ENCODE measurements around the gene TTLL11. TPM values are rescaled to one million over a fixed set of nuclear protein-coding genes. Genes with fewer than 3 reads are reported as not detected.

Gene TTLL11
- total and polyA plus RNA-seq, 2 experiments from 2014 or later, result 5.1 to 6.3 TPM

- Histone ChIP-seq H3K27me3 (replicated peaks; ENCODE audit: insufficient read depth) (no peaks in the 10 kb centered on the region), H3K9ac (no peak overlapping the region), H3K4me1 (ENCODE audit: insufficient read depth) (peaks cover 11% of the 10 kb centered on the region), H3K79me2 (ENCODE audit: insufficient read depth) (no peaks in the 10 kb centered on the region), H4K20me1 (ENCODE audit: insufficient read depth) (no peaks in the 10 kb centered on the region), H3K36me3 (ENCODE audit: low read depth) (no peaks in the 10 kb centered on the region), H3K27ac (no peak overlapping the region), H2AFZ (no peak overlapping the region), H3K4me2 (ENCODE audit: unreplicated experiment) (no peak overlapping the region), H3K4me3 (no peak overlapping the region), H3K9me3 (ENCODE audit: low read depth) (no peaks in the 10 kb centered on the region), H3F3A (ENCODE audit: insufficient read depth) (no peaks in the 10 kb centered on the region), H3K9me2 (ENCODE audit: insufficient read depth) (no peaks in the 10 kb centered on the region)
- in situ Hi-C loops (cut with MboI), result loop anchor here (5.0 to 10.0 kb wide), 3 partner anchors 233 to 703 kb away; partner anchors contain the start of gene PDCL
- 75 to 78% methylated on average over 10 of the region's 10 CpGs for WGBS, 2 experiments (ENCODE audit: low coverage in 1 of 2, low lambda C conversion rate in 2 of 2, missing lambda C conversion rate in 2 of 2)
- DNase-seq, result no peak
- no peak for TF ChIP-seq EZH2 (IDR thresholded peaks at IDR 0.05; ENCODE audit: insufficient read depth, poor library complexity, severe bottlenecking)
- no peak for TF ChIP-seq EZH2phosphoT487 (IDR thresholded peaks at IDR 0.05; ENCODE audit: insufficient read depth, low read depth)
Measured at GRCh38 chr9:122121391-122121790, 28.3 kb upstream of the TTLL11 start.

GRCh38 chr9:122120316-122121071 lies 27.4 kb upstream of the TTLL11 start:
- Histone ChIP-seq H3K36me3 (ENCODE audit: low read depth) (no peaks in the 10 kb centered on the region), H3K79me2 (ENCODE audit: insufficient read depth) (no peaks in the 10 kb centered on the region), H3K9me3 (ENCODE audit: low read depth) (no peaks in the 10 kb centered on the region), H3K9ac (no peak overlapping the region), H2AFZ (no peak overlapping the region), H3K4me2 (ENCODE audit: unreplicated experiment) (no peak overlapping the region), H3K27ac (no peak overlapping the region), H3K4me1 (ENCODE audit: insufficient read depth) (0 out of 2 replicates have a peak, but pooled peaks cover 2% of the 10 kb centered on the region), H4K20me1 (ENCODE audit: insufficient read depth) (no peaks in the 10 kb centered on the region), H3K9me2 (ENCODE audit: insufficient read depth) (no peaks in the 10 kb centered on the region), H3K4me3 (no peak overlapping the region), H3K27me3 (replicated peaks; ENCODE audit: insufficient read depth) (no peaks in the 10 kb centered on the region), H3F3A (ENCODE audit: insufficient read depth) (no peaks in the 10 kb centered on the region)
- no peak for TF ChIP-seq EZH2phosphoT487 (IDR thresholded peaks at IDR 0.05; ENCODE audit: insufficient read depth, low read depth)
- TF ChIP-seq EZH2 (IDR thresholded peaks at IDR 0.05; ENCODE audit: insufficient read depth, poor library complexity, severe bottlenecking), result no peak
- 64 to 76% methylated on average over 10 of the region's 10 CpGs for WGBS, 2 experiments (ENCODE audit: low coverage in 1 of 2, low lambda C conversion rate in 2 of 2, missing lambda C conversion rate in 2 of 2)
- no peak for DNase-seq
- in situ Hi-C loops (cut with MboI), result loop anchor here (5.0 to 10.0 kb wide), 3 partner anchors 234 to 704 kb away; partner anchors contain the start of gene PDCL

GRCh38 chr9:122119721-122120120 lies 26.6 kb upstream of the TTLL11 start:
- TF ChIP-seq EZH2 (IDR thresholded peaks at IDR 0.05; ENCODE audit: insufficient read depth, poor library complexity, severe bottlenecking) (no peak), EZH2phosphoT487 (IDR thresholded peaks at IDR 0.05; ENCODE audit: insufficient read depth, low read depth) (no peak)
- Histone ChIP-seq H3K36me3 (ENCODE audit: low read depth) (no peaks in the 10 kb centered on the region), H3K9me2 (ENCODE audit: insufficient read depth) (no peaks in the 10 kb centered on the region), H3K9ac (no peak overlapping the region), H4K20me1 (ENCODE audit: insufficient read depth) (no peaks in the 10 kb centered on the region), H3K4me3 (no peak overlapping the region), H3K4me1 (ENCODE audit: insufficient read depth) (no peaks in the 10 kb centered on the region), H3K27me3 (replicated peaks; ENCODE audit: insufficient read depth) (peaks cover 3% of the 10 kb centered on the region; the same call in 1 of the 2 replicates), H3K79me2 (ENCODE audit: insufficient read depth) (no peaks in the 10 kb centered on the region), H3K9me3 (ENCODE audit: low read depth) (no peaks in the 10 kb centered on the region), H3F3A (ENCODE audit: insufficient read depth) (no peaks in the 10 kb centered on the region), H3K27ac (no peak overlapping the region), H3K4me2 (ENCODE audit: unreplicated experiment) (no peak overlapping the region), H2AFZ (no peak overlapping the region)
- WGBS, 2 experiments (ENCODE audit: low coverage in 1 of 2, low lambda C conversion rate in 2 of 2, missing lambda C conversion rate in 2 of 2), result 80 to 81% methylated on average over 5 of the region's 5 CpGs
- DNase-seq, result no peak
- in situ Hi-C loops (cut with MboI), result loop anchor here (5.0 to 10.0 kb wide), 3 partner anchors 235 to 705 kb away; partner anchors contain the start of gene PDCL

GRCh38 chr9:122119166-122119521 lies 26.0 kb upstream of the TTLL11 start:
- H3K27me3 ChIP-seq (replicated peaks; ENCODE audit: insufficient read depth), result peaks cover 9% of the 10 kb centered on the region
- H3K9ac ChIP-seq, result no peak overlapping the region
- no peak overlapping the region for H3K4me2 ChIP-seq (ENCODE audit: unreplicated experiment)
- no peak for TF ChIP-seq EZH2phosphoT487 (IDR thresholded peaks at IDR 0.05; ENCODE audit: insufficient read depth, low read depth)
- no peak for TF ChIP-seq EZH2 (IDR thresholded peaks at IDR 0.05; ENCODE audit: insufficient read depth, poor library complexity, severe bottlenecking)
- 84 to 88% methylated on average over 13 of the region's 13 CpGs for WGBS, 2 experiments (ENCODE audit: low coverage in 1 of 2, low lambda C conversion rate in 2 of 2, missing lambda C conversion rate in 2 of 2)
- no peaks in the 10 kb centered on the region for H3K9me2 ChIP-seq (ENCODE audit: insufficient read depth)
- H3K4me1 ChIP-seq (ENCODE audit: insufficient read depth), result no peaks in the 10 kb centered on the region
- H3K9me3 ChIP-seq (ENCODE audit: low read depth), result no peaks in the 10 kb centered on the region
- no peaks in the 10 kb centered on the region for H3K36me3 ChIP-seq (ENCODE audit: low read depth)
- H3K27ac ChIP-seq, result no peak overlapping the region
- H3K79me2 ChIP-seq (ENCODE audit: insufficient read depth), result no peaks in the 10 kb centered on the region
- no peak overlapping the region for H2AFZ ChIP-seq
- H4K20me1 ChIP-seq (ENCODE audit: insufficient read depth), result no peaks in the 10 kb centered on the region
- no peaks in the 10 kb centered on the region for H3F3A ChIP-seq (ENCODE audit: insufficient read depth)
- in situ Hi-C loops (cut with MboI), result no loop called here
- no peak overlapping the region for H3K4me3 ChIP-seq
- DNase-seq, result no peak
